MM.1S (cell line): ENCODE data around the gene IKBKE.

Experiments
- DNase-seq: peaks from one replicate; pipeline ENCODE4 v3.0.0-alpha.2; 2015
- H2AFZ ChIP-seq: fragments of 300-600 bp; sonication (generic); 2 replicates; pipeline ENCODE4 v1.6.0; 2016; ENCODE audit warnings: antibody characterized with exemption, low read length
- H3F3A ChIP-seq: fragments of 300-600 bp; sonication (generic); 2 replicates; pipeline ENCODE4 v1.6.1; 2016; ENCODE audit warnings: mild to moderate bottlenecking, antibody characterized with exemption, low read length, moderate library complexity, mixed read lengths; ENCODE audit not compliant: insufficient read depth
- H3K27ac ChIP-seq: fragments of 300-600 bp; sonication (generic); 2 replicates; pipeline ENCODE4 v1.5.1; 2016; ENCODE audit warnings: mild to moderate bottlenecking, low read length
- H3K27me3 ChIP-seq: fragments of 300-600 bp; sonication (generic); replicated peaks from 2 replicates; pipeline ENCODE4 v1.6.0; 2016; ENCODE audit warnings: low read length; ENCODE audit not compliant: insufficient read depth
- H3K36me3 ChIP-seq: fragments of 300-600 bp; sonication (generic); replicated peaks from 2 replicates; pipeline ENCODE4 v1.6.1; 2016; ENCODE audit warnings: mild to moderate bottlenecking, low read length, mixed read lengths; ENCODE audit not compliant: insufficient read depth
- H3K4me1 ChIP-seq: fragments of 300-600 bp; sonication (generic); 2 replicates; pipeline ENCODE4 v1.6.1; 2016; ENCODE audit warnings: low read length, mixed read lengths
- H3K4me2 ChIP-seq: fragments of 300-600 bp; sonication (generic); 2 replicates; pipeline ENCODE4 v1.6.0; 2016; ENCODE audit warnings: low read depth, low read length
- H3K4me3 ChIP-seq: fragments of 300-600 bp; sonication (generic); 2 replicates; pipeline ENCODE4 v1.5.1; 2016; ENCODE audit warnings: low read length, mixed read lengths
- H3K79me2 ChIP-seq: fragments of 300-600 bp; sonication (generic); 2 replicates; pipeline ENCODE4 v1.6.1; 2016; ENCODE audit warnings: mixed run types, low read length, mixed read lengths
- H3K9ac ChIP-seq: fragments of 300-600 bp; sonication (generic); 2 replicates; pipeline ENCODE4 v1.6.1; 2016; ENCODE audit warnings: low read length, mixed read lengths
- H3K9me2 ChIP-seq: fragments of 300-600 bp; sonication (generic); replicated peaks from 2 replicates; pipeline ENCODE4 v1.6.1; 2016; ENCODE audit warnings: mild to moderate bottlenecking, low read length, mixed read lengths; ENCODE audit not compliant: insufficient read depth
- H3K9me3 ChIP-seq: fragments of 300-600 bp; sonication (generic); replicated peaks from 2 replicates; pipeline ENCODE4 v1.6.1; 2016; ENCODE audit warnings: mild to moderate bottlenecking, low read length, mixed read lengths; ENCODE audit not compliant: insufficient read depth
- H4K20me1 ChIP-seq: fragments of 300-600 bp; sonication (generic); 2 replicates; pipeline ENCODE4 v1.6.1; 2016; ENCODE audit warnings: mild to moderate bottlenecking, low read length, moderate library complexity, mixed read lengths; ENCODE audit not compliant: insufficient read depth
- CTCF ChIP-seq: fragments of 300-600 bp; sonication (generic); IDR thresholded peaks from 2 replicates; pipeline ENCODE4 v1.5.1; 2016; ENCODE audit warnings: antibody characterized with exemption, low read length, mixed read lengths
- EZH2 ChIP-seq: fragments of 300-600 bp; sonication (generic); optimal IDR thresholded peaks from 2 replicates; pipeline ENCODE3; 2017; ENCODE audit warnings: low read depth, mild to moderate bottlenecking, antibody characterized with exemption, low read length, mixed read lengths
- EZH2phosphoT487 ChIP-seq: fragments of 300-600 bp; sonication (generic); IDR thresholded peaks from 2 replicates; pipeline ENCODE4 v1.6.1; 2018; ENCODE audit warnings: antibody characterized with exemption, low read length

IKBKE gene

GRCh38 chr1:206510371-206510770, 40.1 kb downstream of the IKBKE start:
- Histone ChIP-seq H4K20me1 (no peaks in the 10 kb centered on the region), H3K9me2 (no peaks in the 10 kb centered on the region), H3K9ac (no peak overlapping the region), H2AFZ (no peak overlapping the region), H3K27ac (no peak overlapping the region), H3K9me3 (no peaks in the 10 kb centered on the region), H3K27me3 (peaks cover 15% of the 10 kb centered on the region), H3K36me3 (no peaks in the 10 kb centered on the region), H3K4me2 (no peak overlapping the region), H3K4me3 (no peak overlapping the region), H3K4me1 (peaks cover 21% of the 10 kb centered on the region), H3F3A (no peaks in the 10 kb centered on the region; the same call in 1 of the 2 replicates), H3K79me2 (no peaks in the 10 kb centered on the region)
- TF ChIP-seq EZH2phosphoT487 = no peak
- TF ChIP-seq CTCF = no peak
- no peak for TF ChIP-seq EZH2
- DNase-seq = no peak

GRCh38 chr1:206511362-206512057, 41.2 kb downstream of the IKBKE start:
- no peak for DNase-seq
- Histone ChIP-seq H3K4me2 (no peak overlapping the region), H3K36me3 (no peaks in the 10 kb centered on the region), H2AFZ (no peak overlapping the region), H3K4me3 (no peak overlapping the region), H3K27me3 (peaks cover 15% of the 10 kb centered on the region), H4K20me1 (no peaks in the 10 kb centered on the region), H3K4me1 (peaks cover 30% of the 10 kb centered on the region), H3K9me2 (no peaks in the 10 kb centered on the region), H3F3A (peaks cover under 1% of the 10 kb centered on the region; the same call in 1 of the 2 replicates), H3K27ac (no peak overlapping the region), H3K9ac (no peak overlapping the region), H3K79me2 (no peaks in the 10 kb centered on the region), H3K9me3 (no peaks in the 10 kb centered on the region)
- TF ChIP-seq EZH2 (no peak), CTCF (no peak), EZH2phosphoT487 (no peak)

- DNase-seq = no peak
- H3K36me3 ChIP-seq = no peaks in the 10 kb centered on the region
- no peaks in the 10 kb centered on the region for H3K9me2 ChIP-seq
- no peaks in the 10 kb centered on the region for H3K79me2 ChIP-seq
- H3F3A ChIP-seq = peaks cover 7% of the 10 kb centered on the region
- peaks cover 15% of the 10 kb centered on the region for H3K27me3 ChIP-seq
- H3K9me3 ChIP-seq = no peaks in the 10 kb centered on the region
- no peak overlapping the region for H3K4me2 ChIP-seq
- no peak for TF ChIP-seq EZH2phosphoT487
- TF ChIP-seq EZH2 = no peak
- no peak for TF ChIP-seq CTCF
- H3K4me3 ChIP-seq = no peak overlapping the region
- no peak overlapping the region for H3K27ac ChIP-seq
- no peak overlapping the region for H2AFZ ChIP-seq
- no peaks in the 10 kb centered on the region for H4K20me1 ChIP-seq
- H3K9ac ChIP-seq = no peak overlapping the region
- H3K4me1 ChIP-seq = peaks cover 37% of the 10 kb centered on the region
These were observed 42.0 kb downstream of the IKBKE start for GRCh38 chr1:206512058-206512850.
